Breast epithelium (tissue), 4 donors: ENCODE measurements around the gene MSL3. TPM values are rescaled to one million over a fixed set of nuclear protein-coding genes. Genes with fewer than 3 reads are reported as not detected.

ENCODE experiments used
- DNase-seq, 2 donors: peaks; one replicate each; pipeline ENCODE4 v3.0.0-alpha.2; 2019; ENCODE audit warnings: low spot score in 2 of 2
- H3K27ac ChIP-seq, 2 donors: fragments of 200-600 bp; sonication (generic) in 1 of 2; one replicate each; pipeline ENCODE4 v1.5.1; 2016 to 2019; ENCODE audit warnings: mild to moderate bottlenecking in 1 of 2
- H3K27me3 ChIP-seq, 2 donors: fragments of 200-600 bp; sonication (generic) in 1 of 2; one replicate each; pipeline versions ENCODE4 v1.5.1 to v1.6.0; 2017 to 2019; ENCODE audit warnings: control low read depth in 1 of 2, mild to moderate bottlenecking in 1 of 2
- H3K36me3 ChIP-seq: fragments of 200-600 bp; one replicate; pipeline ENCODE4 v1.5.1; 2019
- H3K4me1 ChIP-seq, 2 donors: fragments of 200-600 bp; sonication (generic); one replicate each; pipeline ENCODE4 v1.5.1; 2016 to 2019; ENCODE audit warnings: control low read depth in 1 of 2
- H3K4me3 ChIP-seq, 3 donors: fragments of 200-600 bp; sonication (generic); 1 replicate in 2 of 3; 2 replicates in 1 of 3; pipeline ENCODE4 v1.5.1; 2016 to 2019; ENCODE audit warnings: mild to moderate bottlenecking in 3 of 3, moderate library complexity in 2 of 3
- H3K9me3 ChIP-seq, 2 donors: fragments of 200-600 bp; sonication (generic) in 1 of 2; one replicate each; pipeline ENCODE4 v1.5.1; 2016 to 2019; ENCODE audit warnings: control low read depth in 1 of 2
- CTCF ChIP-seq, 3 donors: fragments of 450-650 bp; IDR thresholded peaks; one replicate each; pipeline ENCODE4 v1.5.1; 2016 to 2017; ENCODE audit warnings: antibody characterized with exemption in 3 of 3, mild to moderate bottlenecking in 3 of 3, moderate library complexity in 3 of 3
- POLR2A ChIP-seq: fragments of 450-650 bp; IDR thresholded peaks from one replicate; pipeline ENCODE4 v1.6.1; 2016; ENCODE audit warnings: antibody characterized with exemption, mild to moderate bottlenecking, moderate library complexity
- POLR2AphosphoS5 ChIP-seq, 3 donors: sonication (generic); formaldehyde crosslinking; IDR thresholded peaks; one replicate each; pipeline ENCODE4 v1.6.1; 2017; ENCODE audit warnings: antibody characterized with exemption in 3 of 3
- intact Hi-C: fragments of 100-400 bp; cut with DNase I; formaldehyde crosslinking; loops from one replicate; pipeline ENCODE4 v1.15.1; 2023; ENCODE audit warnings: low total_unique reads
- total RNA-seq, 3 donors: library from RNA; depleted of rRNA; stranded (reverse); fragments of >200 nt; gene quantifications; one replicate each; pipeline ENCODE4 v1.1.0, GENCODE V29; 2016

MSL3 gene
- total RNA-seq, 3 donors from 2014 or later: 20.0 to 26.3 (median 24.3) TPM

- intact Hi-C loops: no loop called here
- Histone ChIP-seq H3K36me3 (no peaks in the 10 kb centered on the region), H3K9me3 (no peaks in the 10 kb centered on the region), H3K4me3 (no peak overlapping the region), H3K27ac (no peak overlapping the region), H3K27me3 (peaks cover 0 to 10% of the 10 kb centered on the region in 2 donors), H3K4me1 (no peaks in the 10 kb centered on the region)
- no peak for TF ChIP-seq POLR2A
- TF ChIP-seq POLR2AphosphoS5 (IDR thresholded peaks at IDR 0.05): no peak
- no peak for TF ChIP-seq CTCF (IDR thresholded peaks at IDR 0.05)
- DNase-seq: no peak
Measured at GRCh38 chrX:11813341-11813740, 55.3 kb downstream of the MSL3 start.

Other genes with a start within 250 kb of the MSL3 start
- 10 to 100 TPM; 10.1 to 32.6 (median 14.7) TPM for gene ARHGAP6, start 92.3 kb upstream of the MSL3 start, total RNA-seq